Measurements from ENCODE around the gene CLDN4. TPM values are rescaled to one million over a fixed set of nuclear protein-coding genes. Genes with fewer than 3 reads are reported as not detected.

The CLDN4 gene, protein sequence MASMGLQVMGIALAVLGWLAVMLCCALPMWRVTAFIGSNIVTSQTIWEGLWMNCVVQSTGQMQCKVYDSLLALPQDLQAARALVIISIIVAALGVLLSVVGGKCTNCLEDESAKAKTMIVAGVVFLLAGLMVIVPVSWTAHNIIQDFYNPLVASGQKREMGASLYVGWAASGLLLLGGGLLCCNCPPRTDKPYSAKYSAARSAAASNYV
- total RNA-seq, result 132 TPM

GRCh38 chr7:73830681-73831583, at the start of gene CLDN4:
Gene CLDN4, plus strand, starts transcription at chr7:73830996. Its CDS starts 206 bp downstream, at chr7:73831202.

DNA sequence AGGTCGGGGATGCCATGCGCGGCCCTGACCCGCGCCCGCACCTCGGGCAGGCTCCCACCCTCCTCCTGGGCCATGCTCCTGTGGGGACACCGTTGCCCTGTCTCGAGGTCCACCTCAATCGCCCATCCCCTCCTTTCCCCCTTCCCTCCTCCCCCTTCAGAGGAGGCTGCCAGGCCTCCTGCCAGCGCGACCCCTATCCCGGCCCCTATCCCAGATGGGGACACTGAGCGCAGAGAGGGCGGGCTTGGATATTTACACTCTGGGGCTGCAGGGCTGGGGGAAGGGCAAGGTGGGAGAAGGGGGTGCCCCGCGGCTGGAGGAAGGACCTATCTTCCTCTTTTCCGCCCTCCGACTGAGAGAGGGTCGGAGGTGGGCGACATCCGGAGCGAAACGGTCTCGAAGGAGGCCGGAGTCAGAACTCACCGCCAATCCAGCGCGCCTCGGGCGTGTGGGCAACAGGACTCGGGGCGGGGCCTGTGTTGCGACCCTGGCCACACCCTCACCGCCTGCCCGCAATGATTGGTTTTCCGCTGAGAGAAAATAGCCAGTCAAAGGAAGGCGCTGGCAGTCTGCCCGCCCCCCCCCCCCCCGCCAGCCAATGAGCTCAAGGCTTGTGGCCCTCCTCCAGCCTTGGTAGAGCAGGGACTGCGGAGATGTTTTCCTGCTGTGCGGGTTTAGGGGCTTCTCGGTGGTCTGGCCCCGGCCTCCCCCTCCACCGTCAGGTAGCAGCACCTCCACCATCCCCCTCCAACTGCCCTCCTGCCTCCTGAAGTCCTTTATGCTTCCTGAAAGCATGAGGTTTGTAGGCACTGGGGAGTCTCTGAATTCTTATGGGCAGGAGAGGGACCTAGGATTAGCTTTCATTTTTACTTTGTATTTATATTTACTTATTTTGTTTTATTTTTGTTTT, 11.5 kb downstream of the CLDN4 start, which contains the start of gene METTL27:
Gene METTL27 (minus strand): TSS at position 450 of the 910 bp plus-strand sequence. CDS start 376 bp downstream, at position 74.

DNA sequence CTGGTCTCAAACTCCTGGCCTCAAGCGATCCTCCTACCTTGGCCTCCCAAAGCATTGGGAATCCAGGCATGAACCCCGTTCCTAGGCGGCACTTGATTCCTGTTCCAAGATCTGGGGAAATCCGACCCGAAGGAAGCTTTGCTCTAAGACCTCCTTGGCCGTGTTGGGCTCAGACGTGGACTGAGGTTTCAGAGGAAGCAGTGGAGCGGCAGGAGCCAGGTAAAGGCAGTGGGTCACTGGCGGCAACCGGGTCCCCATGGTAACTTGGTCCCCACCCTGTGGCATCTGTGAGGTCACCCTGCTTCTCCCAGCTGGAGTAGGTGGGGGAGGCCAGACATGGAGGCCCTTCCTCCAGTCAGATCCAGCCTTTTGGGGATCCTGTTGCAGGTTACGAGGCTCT, 30.1 kb downstream of the CLDN4 start, which contains the start of gene TMEM270:
Gene TMEM270 (plus strand): TSS at position 301 of the 400 bp plus-strand sequence. CDS start 36 bp downstream, at position 337.

Other genes starting within 250 kb of the CLDN4 start
- gene MLXIPL, start 206.5 kb upstream of the CLDN4 start, total RNA-seq, result 9.3 TPM
- 18.6 TPM for gene VPS37D, start 163.2 kb upstream of the CLDN4 start, total RNA-seq
- gene DNAJC30, start 147.5 kb upstream of the CLDN4 start, total RNA-seq, result 7.5 TPM
- gene BUD23, start 147.4 kb upstream of the CLDN4 start, total RNA-seq, result 42.8 TPM
- gene STX1A, start 111.3 kb upstream of the CLDN4 start, total RNA-seq, result 12.7 TPM
- gene ABHD11, start 92.2 kb upstream of the CLDN4 start, total RNA-seq, result 38.5 TPM
- gene CLDN3, start 60.7 kb upstream of the CLDN4 start, total RNA-seq, result 79.3 TPM
- gene METTL27, start 11.5 kb downstream of the CLDN4 start, total RNA-seq, result 19.3 TPM
- not detected for gene TMEM270, start 30.2 kb downstream of the CLDN4 start, total RNA-seq
- gene ELN, start 197.2 kb downstream of the CLDN4 start, total RNA-seq, result 108 TPM